Esophagus muscularis mucosa (tissue), 4 donors: ENCODE results near the gene FBXO28.

ENCODE experiments used
- CTCF ChIP-seq, 3 experiments: fragments of 200-600 bp in 2 of 3; fragments of 450-650 bp in 1 of 3; sonication (generic) in 2 of 3; IDR thresholded peaks; one replicate each; pipeline ENCODE4 v1.5.1; 2017 to 2019; ENCODE audit warnings: antibody characterized with exemption in 3 of 3, mild to moderate bottlenecking in 2 of 3, moderate library complexity in 1 of 3
- EP300 ChIP-seq: sonication (generic); formaldehyde crosslinking; IDR thresholded peaks from one replicate; pipeline ENCODE4 v1.6.1; 2017; ENCODE audit warnings: antibody characterized with exemption
- POLR2A ChIP-seq: fragments of 450-650 bp; IDR thresholded peaks from one replicate; pipeline ENCODE4 v1.6.1; 2017; ENCODE audit warnings: antibody characterized with exemption, moderate library complexity, mild to moderate bottlenecking, low read depth
- POLR2AphosphoS5 ChIP-seq, 2 donors: sonication (generic); formaldehyde crosslinking; IDR thresholded peaks; one replicate each; pipeline ENCODE4 v1.6.1; 2017; ENCODE audit warnings: antibody characterized with exemption in 2 of 2

GRCh38 chr1:224085421-224086108 is 28.3 kb upstream of the FBXO28 start:
- TF ChIP-seq POLR2A (no peak), CTCF (IDR thresholded peaks at IDR 0.05) (no peak), POLR2AphosphoS5 (IDR thresholded peaks at IDR 0.05) (no peak), EP300 (no peak)
